A549 (cell line): Measurements from ENCODE around the gene PCDH10. TPM values are rescaled to one million over a fixed set of nuclear protein-coding genes. Genes with fewer than 3 reads are reported as not detected.

Source experiments
- ATAC-seq, 2 experiments: fragments of 200-7000 bp in 1 of 2; fragments of >200 bp in 1 of 2; cut with Nextera tagmentation in 1 of 2; cut with Tn5 transposase in 1 of 2; 3 replicates each; pipeline versions ENCODE4 v1.8.0 to v1.9.1; 2018 to 2020; ENCODE audit warnings: mild to moderate bottlenecking in 1 of 2, moderate library complexity in 1 of 2
- CTCF ChIA-PET: fragments of 300-600 bp; sonication (Branson Sonifier 250); formaldehyde crosslinking; extraction: SDS; loops from one replicate; lab custom pipeline; 2021; ENCODE audit warnings: antibody characterized with exemption, inconsistent platforms; lab: Yijun Ruan, JAX
- POLR2A ChIA-PET: fragments of 350-600 bp; formaldehyde crosslinking; extraction: SDS; loops from one replicate; lab custom pipeline; 2021; ENCODE audit warnings: antibody characterized with exemption, inconsistent platforms; lab: Yijun Ruan, JAX
- DNase-seq, 2 experiments: peaks; one replicate each; pipeline versions ENCODE4 v3.0.0 to v3.0.0-alpha.2; 2011 to 2016; ENCODE audit warnings: low read depth in 1 of 2, low spot score in 1 of 2
- FAIRE-seq: peaks from 2 replicates; lab custom pipeline; 2011; peaks lifted over from hg19 to GRCh38; lab: Jason Lieb, UNC
- H3K27ac ChIP-seq, 2 experiments: fragments of >200 bp; sonication (Bioruptor Twin); formaldehyde crosslinking; 3 replicates each; pipeline ENCODE4 v1.5.1; 2016 to 2017
- H3K4me1 ChIP-seq: fragments of >200 bp; sonication (Bioruptor Twin); formaldehyde crosslinking; 3 replicates; pipeline ENCODE4 v1.6.1; 2016
- H3K4me2 ChIP-seq: fragments of >200 bp; sonication (Bioruptor Twin); formaldehyde crosslinking; 3 replicates; pipeline ENCODE4 v1.6.1; 2016
- H3K4me3 ChIP-seq: fragments of >200 bp; sonication (Bioruptor Twin); formaldehyde crosslinking; 3 replicates; pipeline ENCODE4 v1.5.1; 2016
- H3K9me3 ChIP-seq: fragments of >200 bp; sonication (Bioruptor Twin); formaldehyde crosslinking; 3 replicates; pipeline ENCODE4 v1.6.1; 2016
- CHD4 ChIP-seq: fragments of 200-600 bp; sonication (generic); IDR thresholded peaks from 2 replicates; pipeline ENCODE4 v1.6.1; 2016; ENCODE audit warnings: antibody characterized with exemption, mild to moderate bottlenecking, borderline replicate concordance
- EHMT2 ChIP-seq: fragments of 200-600 bp; sonication (generic); IDR thresholded peaks from 2 replicates; pipeline ENCODE4 v1.6.1; 2016; ENCODE audit warnings: antibody characterized with exemption, low read depth, mild to moderate bottlenecking, moderate library complexity
- ESRRA ChIP-seq: fragments of 150-350 bp; IDR thresholded peaks from 2 replicates; pipeline ENCODE4 v1.6.1; 2014; ENCODE audit warnings: mild to moderate bottlenecking, low read length, borderline replicate concordance
- GATA3 ChIP-seq: IDR thresholded peaks from 2 replicates; pipeline ENCODE4 v1.6.1; 2012; ENCODE audit warnings: borderline replicate concordance
- HDAC2 ChIP-seq: fragments of 200-600 bp; sonication (generic); IDR thresholded peaks from 2 replicates; pipeline ENCODE4 v1.6.1; 2016
- HEYL ChIP-seq: fragments of 250-450 bp; sonication (Bioruptor Pico); IDR thresholded peaks from 2 replicates; pipeline ENCODE4 v1.8.0; 2021; ENCODE audit warnings: mild to moderate bottlenecking, moderate library complexity
- HOXA7 ChIP-seq: fragments of 250-450 bp; sonication (Bioruptor Pico); IDR thresholded peaks from 2 replicates; pipeline ENCODE4 v1.5.0; 2020; ENCODE audit warnings: mild to moderate bottlenecking, moderate library complexity
- HOXB13 ChIP-seq: fragments of 250-450 bp; sonication (Bioruptor Pico); IDR thresholded peaks from 2 replicates; pipeline ENCODE4 v1.5.0; 2020; ENCODE audit warnings: low read depth, mild to moderate bottlenecking, moderate library complexity
- JUNB ChIP-seq: fragments of >200 bp; sonication (Bioruptor Twin); formaldehyde crosslinking; IDR thresholded peaks from 2 replicates; pipeline ENCODE4 v1.6.1; 2016
- KDM5A ChIP-seq: fragments of 200-600 bp; sonication (generic); IDR thresholded peaks from 2 replicates; pipeline ENCODE4 v1.6.1; 2016; ENCODE audit warnings: antibody characterized with exemption, mild to moderate bottlenecking
- NFE2L2 ChIP-seq: fragments of 150-350 bp; conservative IDR thresholded peaks from 2 replicates; pipeline ENCODE4 v1.6.1; 2014; ENCODE audit warnings: low read length
- NPAS2 ChIP-seq: fragments of 250-450 bp; sonication (Bioruptor Pico); IDR thresholded peaks from 2 replicates; pipeline ENCODE4 v1.8.0; 2022; ENCODE audit warnings: mild to moderate bottlenecking, moderate library complexity, borderline replicate concordance
- NR3C1 ChIP-seq: fragments of >200 bp; sonication (Bioruptor Twin); formaldehyde crosslinking; IDR thresholded peaks from 3 replicates; pipeline ENCODE4 v1.6.1; 2017
- PHF8 ChIP-seq: fragments of 200-600 bp; sonication (generic); IDR thresholded peaks from 2 replicates; pipeline ENCODE4 v1.6.1; 2016; ENCODE audit warnings: low read depth, mild to moderate bottlenecking, antibody characterized with exemption, moderate library complexity, borderline replicate concordance
- POLR2AphosphoS2 ChIP-seq: conservative IDR thresholded peaks from 2 replicates; pipeline ENCODE4 v1.6.1; 2012; ENCODE audit warnings: low read length, improper control_type of control experiment, inconsistent platforms
- RAD21 ChIP-seq, 2 experiments: fragments of >200 bp in 1 of 2; sonication (Bioruptor Twin) in 1 of 2; formaldehyde crosslinking in 1 of 2; IDR thresholded peaks in 1 of 2; conservative IDR thresholded peaks in 1 of 2; 2 replicates in 1 of 2; 3 replicates in 1 of 2; pipeline ENCODE4 v1.6.1; 2012 to 2018; ENCODE audit warnings: inconsistent platforms in 1 of 2
- REST ChIP-seq: fragments of 200-600 bp; sonication (generic); IDR thresholded peaks from 2 replicates; pipeline ENCODE4 v1.6.1; 2016; ENCODE audit warnings: antibody characterized with exemption, mild to moderate bottlenecking, moderate library complexity
- RNF2 ChIP-seq: fragments of 200-600 bp; sonication (generic); IDR thresholded peaks from 2 replicates; pipeline ENCODE4 v1.6.1; 2016; ENCODE audit warnings: low read depth, mild to moderate bottlenecking, antibody characterized with exemption, moderate library complexity, borderline replicate concordance
- SMC3 ChIP-seq: fragments of >200 bp; sonication (Bioruptor Twin); formaldehyde crosslinking; IDR thresholded peaks from 3 replicates; pipeline ENCODE4 v1.6.1; 2018; ENCODE audit warnings: inconsistent platforms
- ZNF302 ChIP-seq: fragments of 250-450 bp; sonication (Bioruptor Pico); IDR thresholded peaks from 2 replicates; pipeline ENCODE4 v1.9.0; 2021; ENCODE audit warnings: inconsistent platforms, mild to moderate bottlenecking, moderate library complexity
- WGBS: methylation state at CpG from one replicate; pipeline ENCODE4 v1.1.6; 2017; ENCODE audit errors: missing lambda C conversion rate; 5-methylcytosine and 5-hydroxymethylcytosine counted together
- polyA plus RNA-seq, 4 experiments: library from polyadenylated mRNA; depleted of rRNA in 3 of 4; stranded (reverse); fragments of >200 nt; fragmentation: RNase III in 1 of 4; extraction: RNeasy Plus Mini Kit Qiagen cat#74134 plus additional on column Dnase treatment in 1 of 4; gene quantifications; 2 replicates in 3 of 4; 3 replicates in 1 of 4; pipeline ENCODE4 v1.2.3, GENCODE V29; 2011 to 2017
- TF ChIP-seq, protein P1 (sequence below): fragments of >200 bp; sonication (Bioruptor Twin); formaldehyde crosslinking; IDR thresholded peaks from 3 replicates; pipeline ENCODE4 v1.6.1; 2016
- TF ChIP-seq, protein P2 (sequence below): fragments of >200 bp; sonication (Bioruptor Twin); formaldehyde crosslinking; IDR thresholded peaks from 2 replicates; pipeline ENCODE4 v1.6.1; 2016
- TF ChIP-seq, protein P3 (sequence below): fragments of 450-650 bp; IDR thresholded peaks from 2 replicates; pipeline ENCODE4 v1.6.1; 2014; ENCODE audit warnings: antibody characterized with exemption

PCDH10 gene
- polyA plus RNA-seq, 2 of the 4 experiments (the other 2 are of a cell fraction): 0.37 to 0.49 TPM

GRCh38 chr4:133149364-133149695 is 236 bp downstream of the PCDH10 start (continued):
- TF ChIP-seq HOXB13 (CRISPR knock-in tag) (no peak), RNF2 (peak; percentile 38; the same call in 1 of the 2 replicates), KDM5A (no peak), ZNF302 (CRISPR knock-in tag) (no peak), RAD21 (conservative IDR thresholded peaks at IDR 0.05 in 1 of 2, IDR thresholded peaks at IDR 0.05 in 1 of 2) (no peak), HOXA7 (CRISPR knock-in tag) (no peak), ESRRA (no peak), HEYL (no peak), HDAC2 (no peak), PHF8 (no peak)
- TF ChIP-seq, all 56 proteins: peak for 2

- Histone ChIP-seq H3K27ac (no peak overlapping the region), H3K4me1 (0 out of 3 replicates have a peak, but pooled peaks cover 9% of the 10 kb centered on the region)
- CTCF ChIA-PET: interaction anchor here (0.9 kb wide), 1 partner anchor 11 kb away, joined by 3 read pairs; no protein-coding TSS in a partner anchor
- ATAC-seq: no peak
- TF ChIP-seq SMC3: no peak
- TF ChIP-seq, protein P1, sequence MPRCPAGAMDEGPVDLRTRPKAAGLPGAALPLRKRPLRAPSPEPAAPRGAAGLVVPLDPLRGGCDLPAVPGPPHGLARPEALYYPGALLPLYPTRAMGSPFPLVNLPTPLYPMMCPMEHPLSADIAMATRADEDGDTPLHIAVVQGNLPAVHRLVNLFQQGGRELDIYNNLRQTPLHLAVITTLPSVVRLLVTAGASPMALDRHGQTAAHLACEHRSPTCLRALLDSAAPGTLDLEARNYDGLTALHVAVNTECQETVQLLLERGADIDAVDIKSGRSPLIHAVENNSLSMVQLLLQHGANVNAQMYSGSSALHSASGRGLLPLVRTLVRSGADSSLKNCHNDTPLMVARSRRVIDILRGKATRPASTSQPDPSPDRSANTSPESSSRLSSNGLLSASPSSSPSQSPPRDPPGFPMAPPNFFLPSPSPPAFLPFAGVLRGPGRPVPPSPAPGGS: no peak
- TF ChIP-seq, protein P2, sequence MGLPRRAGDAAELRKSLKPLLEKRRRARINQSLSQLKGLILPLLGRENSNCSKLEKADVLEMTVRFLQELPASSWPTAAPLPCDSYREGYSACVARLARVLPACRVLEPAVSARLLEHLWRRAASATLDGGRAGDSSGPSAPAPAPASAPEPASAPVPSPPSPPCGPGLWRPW: no peak
- TF ChIP-seq, protein P3, sequence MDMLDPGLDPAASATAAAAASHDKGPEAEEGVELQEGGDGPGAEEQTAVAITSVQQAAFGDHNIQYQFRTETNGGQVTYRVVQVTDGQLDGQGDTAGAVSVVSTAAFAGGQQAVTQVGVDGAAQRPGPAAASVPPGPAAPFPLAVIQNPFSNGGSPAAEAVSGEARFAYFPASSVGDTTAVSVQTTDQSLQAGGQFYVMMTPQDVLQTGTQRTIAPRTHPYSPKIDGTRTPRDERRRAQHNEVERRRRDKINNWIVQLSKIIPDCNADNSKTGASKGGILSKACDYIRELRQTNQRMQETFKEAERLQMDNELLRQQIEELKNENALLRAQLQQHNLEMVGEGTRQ: no peak
- TF ChIP-seq ZNF302 (CRISPR knock-in tag): no peak
- no peak for TF ChIP-seq HDAC2
- no peak for TF ChIP-seq JUNB
- TF ChIP-seq CHD4: no peak
- no peak for TF ChIP-seq GATA3
- TF ChIP-seq EHMT2: no peak
- TF ChIP-seq POLR2AphosphoS2: no peak
- TF ChIP-seq NPAS2 (CRISPR knock-in tag): no peak
- TF ChIP-seq ESRRA: no peak
- no peak for TF ChIP-seq NR3C1
- no peak for TF ChIP-seq HOXA7 (CRISPR knock-in tag)
- no peak for TF ChIP-seq HOXB13 (CRISPR knock-in tag)
- no peak for TF ChIP-seq NFE2L2
- TF ChIP-seq REST: no peak
- TF ChIP-seq, all 56 proteins: peak for 0
- DNase-seq (no peak), FAIRE-seq (no peak)
- 25% methylated on average over 16 of the region's 17 CpGs for WGBS
- H3K9me3 ChIP-seq: no peaks in the 10 kb centered on the region
- peak overlapping the region; percentile 52; the same call in 2 of the 3 replicates for H3K4me3 ChIP-seq
- POLR2A ChIA-PET: no interaction called here
- H3K4me2 ChIP-seq: peak overlapping the region; percentile 91
These were observed 908 bp downstream of the PCDH10 start for GRCh38 chr4:133149932-133150471.
